Neural cell (in vitro differentiated cells): ENCODE measurements around the gene PTCD1.

Experiments
- CTCF ChIP-seq: fragments of 450-650 bp; IDR thresholded peaks from 2 replicates; pipeline ENCODE4 v1.5.1; 2014; ENCODE audit warnings: antibody characterized with exemption, mild to moderate bottlenecking, moderate library complexity; ENCODE audit not compliant: poor library complexity, severe bottlenecking
- EP300 ChIP-seq: fragments of 450-650 bp; conservative IDR thresholded peaks from 2 replicates; pipeline ENCODE4 v1.6.1; 2014; ENCODE audit warnings: antibody characterized with exemption, mild to moderate bottlenecking, moderate library complexity; ENCODE audit not compliant: poor library complexity, severe bottlenecking
- EZH2 ChIP-seq: fragments of 200-600, 300-800 bp; shearing (Covaris generic), sonication (generic); IDR thresholded peaks from 2 replicates; pipeline ENCODE4 v1.6.1; 2014; ENCODE audit warnings: antibody characterized with exemption, low read length, borderline replicate concordance, mild to moderate bottlenecking; ENCODE audit not compliant: insufficient read depth, poor library complexity, severe bottlenecking
- MXI1 ChIP-seq: fragments of 450-650 bp; conservative IDR thresholded peaks from 2 replicates; pipeline ENCODE4 v1.6.1; 2014; ENCODE audit warnings: antibody characterized with exemption, mild to moderate bottlenecking; ENCODE audit not compliant: poor library complexity, severe bottlenecking
- POLR2AphosphoS5 ChIP-seq: IDR thresholded peaks from 2 replicates; pipeline ENCODE4 v1.6.1; 2012
- TAF1 ChIP-seq: IDR thresholded peaks from 2 replicates; pipeline ENCODE4 v1.6.1; 2012; ENCODE audit warnings: low read depth

GRCh38 chr7:99469381-99470065 lies 30.9 kb upstream of the PTCD1 start:
- TF ChIP-seq CTCF (no peak), MXI1 (no peak), TAF1 (no peak), POLR2AphosphoS5 (no peak), EP300 (no peak), EZH2 (no peak)
